Neural cell (in vitro differentiated cells): ENCODE results near the gene PPP1R10. TPM values are rescaled to one million over a fixed set of nuclear protein-coding genes. Genes with fewer than 3 reads are reported as not detected.
A peak's percentile ranks its signal among the peaks of the same experiment; 100 is the strongest.

Experiments used
- H2AFZ ChIP-seq: fragments of 200-600, 300-800 bp; sonication (generic), shearing (Covaris generic); 2 replicates; pipeline ENCODE4 v1.6.0; 2014; ENCODE audit warnings: low read depth, mild to moderate bottlenecking, antibody characterized with exemption, low read length, moderate library complexity
- H3F3A ChIP-seq: fragments of 200-600 bp; shearing (Covaris generic); 2 replicates; pipeline ENCODE4 v1.6.1; 2016; ENCODE audit warnings: mild to moderate bottlenecking, moderate library complexity, mixed read lengths, antibody characterized with exemption, low read length; ENCODE audit not compliant: insufficient read depth, poor library complexity, severe bottlenecking
- H3K27ac ChIP-seq: fragments of 200-600, 300-800 bp; sonication (generic), shearing (Covaris generic); 2 replicates; pipeline ENCODE4 v1.5.1; 2014; ENCODE audit warnings: mild to moderate bottlenecking, low read length, moderate library complexity
- H3K27me3 ChIP-seq: fragments of 300-800, 200-600 bp; sonication (generic), shearing (Covaris generic); 2 replicates; pipeline ENCODE4 v1.6.0; 2014; ENCODE audit warnings: mild to moderate bottlenecking, low read depth, low read length, moderate library complexity; ENCODE audit not compliant: insufficient read depth
- H3K36me3 ChIP-seq: fragments of 300-800, 200-600 bp; sonication (generic), shearing (Covaris generic); 2 replicates; pipeline ENCODE4 v1.5.1; 2014; ENCODE audit warnings: mild to moderate bottlenecking, antibody characterized with exemption, low read length, moderate library complexity; ENCODE audit not compliant: insufficient read depth
- H3K4me2 ChIP-seq: fragments of 300-800, 200-600 bp; sonication (generic), shearing (Covaris generic); 2 replicates; pipeline ENCODE4 v1.6.0; 2014; ENCODE audit warnings: mild to moderate bottlenecking, low read length
- H3K4me3 ChIP-seq: fragments of 300-800, 200-600 bp; sonication (generic), shearing (Covaris generic); 2 replicates; pipeline ENCODE4 v1.5.1; 2014; ENCODE audit warnings: mild to moderate bottlenecking, low read length, moderate library complexity
- H3K79me2 ChIP-seq: fragments of 200-600 bp; shearing (Covaris generic); replicated peaks from 2 replicates; pipeline ENCODE4 v1.6.0; 2014; ENCODE audit warnings: mild to moderate bottlenecking, low read length, moderate library complexity; ENCODE audit not compliant: insufficient read depth
- H3K9ac ChIP-seq: fragments of 300-800, 200-600 bp; sonication (generic), shearing (Covaris generic); 2 replicates; pipeline ENCODE4 v1.6.1; 2016; ENCODE audit warnings: mild to moderate bottlenecking, low read length, mixed read lengths
- H3K9me2 ChIP-seq: fragments of 200-600 bp; shearing (Covaris generic); 2 replicates; pipeline ENCODE4 v1.6.1; 2016; ENCODE audit warnings: mild to moderate bottlenecking, low read length, mixed read lengths; ENCODE audit not compliant: insufficient read depth
- H3K9me3 ChIP-seq: fragments of 200-600, 300-800 bp; sonication (generic), shearing (Covaris generic); 2 replicates; pipeline ENCODE4 v1.6.1; 2016; ENCODE audit warnings: mild to moderate bottlenecking, mixed run types, low read length, moderate library complexity, mixed read lengths
- H4K20me1 ChIP-seq: fragments of 200-600 bp; shearing (Covaris generic); 2 replicates; pipeline ENCODE4 v1.6.1; 2016; ENCODE audit warnings: mild to moderate bottlenecking, mixed run types; ENCODE audit not compliant: insufficient read depth
- CTCF ChIP-seq: fragments of 450-650 bp; IDR thresholded peaks from 2 replicates; pipeline ENCODE4 v1.5.1; 2014; ENCODE audit warnings: antibody characterized with exemption, mild to moderate bottlenecking, moderate library complexity; ENCODE audit not compliant: poor library complexity, severe bottlenecking
- EP300 ChIP-seq: fragments of 450-650 bp; conservative IDR thresholded peaks from 2 replicates; pipeline ENCODE4 v1.6.1; 2014; ENCODE audit warnings: antibody characterized with exemption, mild to moderate bottlenecking, moderate library complexity; ENCODE audit not compliant: poor library complexity, severe bottlenecking
- EZH2 ChIP-seq: fragments of 200-600, 300-800 bp; shearing (Covaris generic), sonication (generic); IDR thresholded peaks from 2 replicates; pipeline ENCODE4 v1.6.1; 2014; ENCODE audit warnings: antibody characterized with exemption, low read length, borderline replicate concordance, mild to moderate bottlenecking; ENCODE audit not compliant: insufficient read depth, poor library complexity, severe bottlenecking
- MXI1 ChIP-seq: fragments of 450-650 bp; conservative IDR thresholded peaks from 2 replicates; pipeline ENCODE4 v1.6.1; 2014; ENCODE audit warnings: antibody characterized with exemption, mild to moderate bottlenecking; ENCODE audit not compliant: poor library complexity, severe bottlenecking
- POLR2AphosphoS5 ChIP-seq: IDR thresholded peaks from 2 replicates; pipeline ENCODE4 v1.6.1; 2012
- RAD21 ChIP-seq: fragments of 450-650 bp; conservative IDR thresholded peaks from 2 replicates; pipeline ENCODE4 v1.6.1; 2014; ENCODE audit warnings: antibody characterized with exemption, mild to moderate bottlenecking, moderate library complexity
- REST ChIP-seq: IDR thresholded peaks from 2 replicates; pipeline ENCODE4 v1.6.1; 2012; ENCODE audit warnings: borderline replicate concordance
- SMC3 ChIP-seq: fragments of 450-650 bp; conservative IDR thresholded peaks from 2 replicates; pipeline ENCODE4 v1.6.1; 2014; ENCODE audit warnings: antibody characterized with exemption, mild to moderate bottlenecking, moderate library complexity; ENCODE audit not compliant: poor library complexity
- TAF1 ChIP-seq: IDR thresholded peaks from 2 replicates; pipeline ENCODE4 v1.6.1; 2012; ENCODE audit warnings: low read depth
- polyA plus RNA-seq: library from polyadenylated mRNA; depleted of rRNA; stranded (reverse); fragments of >200 nt; gene quantifications from 2 replicates; pipeline ENCODE4 v1.2.3, GENCODE V29; 2014

Gene PPP1R10
- polyA plus RNA-seq, 1 donor from 2014 or later = 13.7 TPM

DNA sequence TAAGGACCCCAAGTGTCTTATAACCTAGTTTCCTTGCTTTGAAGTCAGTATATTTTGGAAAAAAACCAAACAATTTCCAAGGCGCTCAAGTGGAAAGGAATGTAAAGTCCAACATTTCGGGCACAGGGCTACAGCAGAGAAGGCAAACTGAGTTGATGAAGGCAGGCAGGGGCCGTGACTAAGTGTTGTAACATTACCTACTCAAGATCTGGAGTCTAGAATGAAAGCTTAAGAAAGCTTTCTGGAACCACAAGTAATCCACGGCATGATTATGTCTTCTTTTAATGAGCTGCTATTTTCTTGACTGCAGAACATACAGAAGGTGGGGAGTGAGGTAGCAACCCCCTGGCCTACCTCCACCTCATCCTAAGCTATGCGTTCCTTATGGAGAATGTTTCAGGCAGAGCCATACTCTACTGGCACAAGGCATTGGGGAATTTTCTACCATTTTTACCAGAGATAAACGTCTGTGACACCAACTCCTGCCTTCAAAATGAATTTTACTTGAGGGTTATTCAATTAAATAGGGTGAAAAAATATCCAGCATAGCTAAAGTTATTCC, 4.3 kb downstream of the PPP1R10 start:
- TF ChIP-seq TAF1 = no peak
- TF ChIP-seq MXI1 = no peak
- no peak for TF ChIP-seq EZH2
- TF ChIP-seq CTCF = no peak
- TF ChIP-seq SMC3 = no peak
- no peak for TF ChIP-seq EP300
- no peak for TF ChIP-seq RAD21
- no peak for TF ChIP-seq POLR2AphosphoS5
- no peak overlapping the region for H2AFZ ChIP-seq
- peaks cover 9% of the 10 kb centered on the region for H3K36me3 ChIP-seq
- no peaks in the 10 kb centered on the region for H4K20me1 ChIP-seq
- no peaks in the 10 kb centered on the region for H3K9me3 ChIP-seq
- no peaks in the 10 kb centered on the region for H3K9me2 ChIP-seq
- no peak overlapping the region for H3K9ac ChIP-seq
- H3K4me3 ChIP-seq = peak overlapping the region; percentile 83
- no peaks in the 10 kb centered on the region for H3K27me3 ChIP-seq
- no peak overlapping the region for H3K4me2 ChIP-seq
- H3K79me2 ChIP-seq = peaks cover 50% of the 10 kb centered on the region
- H3F3A ChIP-seq = peaks cover 8% of the 10 kb centered on the region
- peak overlapping the region; percentile 100 for H3K27ac ChIP-seq

DNA sequence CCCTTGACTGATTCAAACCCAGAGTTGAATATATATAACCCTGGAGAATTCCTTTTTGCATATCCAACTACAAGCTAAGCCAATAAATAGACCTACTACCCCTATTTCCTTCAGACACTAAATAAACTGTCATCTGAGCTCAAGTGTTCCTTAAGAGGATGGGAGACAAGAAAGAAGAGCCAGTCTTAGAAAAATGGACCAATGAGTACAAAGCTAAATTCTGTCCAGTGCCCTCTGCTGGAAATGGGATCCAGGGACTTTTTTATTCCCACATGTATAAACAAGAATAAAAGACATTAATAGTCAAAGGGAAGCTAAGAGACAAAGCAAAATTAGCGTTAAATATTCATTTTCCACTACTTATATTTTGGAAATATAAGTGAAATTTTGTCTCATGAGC, 4.8 kb downstream of the PPP1R10 start:
- peaks cover 8% of the 10 kb centered on the region for H3F3A ChIP-seq
- peak overlapping the region; percentile 17 for H3K9ac ChIP-seq
- TF ChIP-seq EP300 (no peak), CTCF (peak; percentile 49)
- peak overlapping the region; percentile 100 for H3K27ac ChIP-seq
- peaks cover 9% of the 10 kb centered on the region for H3K36me3 ChIP-seq
- H4K20me1 ChIP-seq = no peaks in the 10 kb centered on the region
- H2AFZ ChIP-seq = no peak overlapping the region
- peak overlapping the region; percentile 83 for H3K4me3 ChIP-seq
- peak overlapping the region; percentile 37 for H3K4me2 ChIP-seq
- H3K9me3 ChIP-seq = no peaks in the 10 kb centered on the region
- H3K27me3 ChIP-seq = no peaks in the 10 kb centered on the region
- no peaks in the 10 kb centered on the region for H3K9me2 ChIP-seq
- H3K79me2 ChIP-seq = peaks cover 50% of the 10 kb centered on the region

DNA sequence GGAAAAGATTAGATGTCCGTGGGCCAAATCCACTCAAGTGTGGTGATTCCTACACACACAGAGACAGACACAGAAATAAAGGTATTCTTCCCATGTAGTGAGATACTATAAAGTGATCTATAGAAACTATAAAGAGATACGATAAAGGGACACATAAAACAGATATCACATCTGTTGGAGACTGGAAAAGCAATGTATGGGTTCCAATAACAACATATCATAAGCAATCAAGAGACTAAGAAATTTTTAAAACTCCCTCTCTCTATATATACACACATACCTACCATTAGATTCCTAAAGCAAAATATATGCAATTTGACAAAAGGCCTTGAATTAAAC, 5.2 kb downstream of the PPP1R10 start:
- Histone ChIP-seq H3K27ac (peak overlapping the region; percentile 100), H3K4me2 (peak overlapping the region; percentile 37), H3K9ac (peak overlapping the region; percentile 17), H3K36me3 (peaks cover 10% of the 10 kb centered on the region), H3K27me3 (no peaks in the 10 kb centered on the region), H4K20me1 (no peaks in the 10 kb centered on the region), H2AFZ (no peak overlapping the region), H3K79me2 (peaks cover 48% of the 10 kb centered on the region), H3K9me2 (no peaks in the 10 kb centered on the region), H3K9me3 (no peaks in the 10 kb centered on the region), H3F3A (peaks cover 7% of the 10 kb centered on the region), H3K4me3 (peak overlapping the region; percentile 83)
- no peak for TF ChIP-seq EZH2
- no peak for TF ChIP-seq SMC3
- no peak for TF ChIP-seq CTCF
- TF ChIP-seq TAF1 = no peak
- no peak for TF ChIP-seq POLR2AphosphoS5
- no peak for TF ChIP-seq REST
- no peak for TF ChIP-seq EP300
- no peak for TF ChIP-seq MXI1
- no peak for TF ChIP-seq RAD21
